Coronary artery (tissue), 2 donors: ENCODE data around the gene LTA.
A peak's percentile ranks its signal among the peaks of the same experiment; 100 is the strongest.

Experiments
- DNase-seq: peaks from one replicate; pipeline ENCODE4 v3.0.0-alpha.2; 2017; ENCODE audit warnings: low spot score
- H3K27ac ChIP-seq, 2 donors: fragments of 200-600 bp; sonication (generic); one replicate each; pipeline ENCODE4 v1.5.1; 2016 to 2019
- H3K4me3 ChIP-seq: fragments of 200-600 bp; sonication (generic); 2 replicates; pipeline ENCODE4 v1.5.1; 2016; ENCODE audit warnings: mild to moderate bottlenecking, moderate library complexity
- TF ChIP-seq, protein P1 (sequence below): fragments of 200-600 bp; sonication (generic); IDR thresholded peaks from one replicate; pipeline ENCODE4 v1.5.1; 2019; ENCODE audit warnings: antibody characterized with exemption

Gene LTA

DNA sequence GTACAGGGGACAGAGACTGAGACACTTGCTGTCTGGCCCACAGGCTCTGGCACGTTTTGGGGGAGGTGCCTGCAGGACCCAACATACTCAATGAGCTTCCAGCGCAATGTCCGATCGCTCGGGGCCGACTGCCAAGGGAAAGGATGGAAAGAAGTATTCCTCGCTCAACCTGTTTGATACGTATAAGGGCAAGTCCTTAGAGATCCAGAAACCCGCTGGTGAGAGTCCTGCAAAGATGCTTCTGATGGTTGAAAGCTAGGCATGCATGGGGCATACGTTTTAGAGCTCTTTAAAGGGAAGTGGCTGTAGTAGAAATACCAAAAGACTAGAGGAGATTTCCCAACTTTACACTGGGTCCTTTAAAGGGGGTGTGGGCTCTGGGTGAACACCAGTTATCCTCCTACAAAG lies 50.6 kb downstream of the LTA start:
- Histone ChIP-seq H3K27ac (no peak overlapping the region), H3K4me3 (peak overlapping the region; percentile 89)
- DNase-seq: no peak
- TF ChIP-seq, protein P1, sequence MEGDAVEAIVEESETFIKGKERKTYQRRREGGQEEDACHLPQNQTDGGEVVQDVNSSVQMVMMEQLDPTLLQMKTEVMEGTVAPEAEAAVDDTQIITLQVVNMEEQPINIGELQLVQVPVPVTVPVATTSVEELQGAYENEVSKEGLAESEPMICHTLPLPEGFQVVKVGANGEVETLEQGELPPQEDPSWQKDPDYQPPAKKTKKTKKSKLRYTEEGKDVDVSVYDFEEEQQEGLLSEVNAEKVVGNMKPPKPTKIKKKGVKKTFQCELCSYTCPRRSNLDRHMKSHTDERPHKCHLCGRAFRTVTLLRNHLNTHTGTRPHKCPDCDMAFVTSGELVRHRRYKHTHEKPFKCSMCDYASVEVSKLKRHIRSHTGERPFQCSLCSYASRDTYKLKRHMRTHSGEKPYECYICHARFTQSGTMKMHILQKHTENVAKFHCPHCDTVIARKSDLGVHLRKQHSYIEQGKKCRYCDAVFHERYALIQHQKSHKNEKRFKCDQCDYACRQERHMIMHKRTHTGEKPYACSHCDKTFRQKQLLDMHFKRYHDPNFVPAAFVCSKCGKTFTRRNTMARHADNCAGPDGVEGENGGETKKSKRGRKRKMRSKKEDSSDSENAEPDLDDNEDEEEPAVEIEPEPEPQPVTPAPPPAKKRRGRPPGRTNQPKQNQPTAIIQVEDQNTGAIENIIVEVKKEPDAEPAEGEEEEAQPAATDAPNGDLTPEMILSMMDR: no peak
